IPS-18a (cell line): ENCODE data around the gene CDH4.

ENCODE experiments used
- H3K27ac ChIP-seq: one replicate; pipeline ENCODE4 v1.5.1; 2013; ENCODE audit warnings: low read length
- H3K27me3 ChIP-seq: one replicate; pipeline ENCODE4 v1.6.1; 2013; ENCODE audit warnings: mild to moderate bottlenecking, low read length; ENCODE audit not compliant: control insufficient read depth, insufficient read depth
- H3K36me3 ChIP-seq: one replicate; pipeline ENCODE4 v1.6.1; 2013; ENCODE audit warnings: low read depth, low read length; ENCODE audit not compliant: control insufficient read depth
- H3K4me1 ChIP-seq: one replicate; pipeline ENCODE4 v1.6.1; 2013; ENCODE audit warnings: low read depth, low read length; ENCODE audit not compliant: control insufficient read depth
- H3K4me3 ChIP-seq: one replicate; pipeline ENCODE4 v1.5.1; 2013; ENCODE audit warnings: low read length
- H3K9ac ChIP-seq: one replicate; pipeline ENCODE4 v1.6.1; 2013; ENCODE audit warnings: mild to moderate bottlenecking, low read length, moderate library complexity
- H3K9me3 ChIP-seq: one replicate; pipeline ENCODE4 v1.6.1; 2013; ENCODE audit warnings: low read depth, low read length; ENCODE audit not compliant: control insufficient read depth

The CDH4 gene

GRCh38 chr20:61366914-61367313 lies 114.9 kb downstream of the CDH4 start:
- Histone ChIP-seq H3K9me3 (no peaks in the 10 kb centered on the region), H3K4me3 (no peak overlapping the region), H3K9ac (no peak overlapping the region), H3K27ac (no peak overlapping the region), H3K36me3 (no peaks in the 10 kb centered on the region), H3K4me1 (no peaks in the 10 kb centered on the region), H3K27me3 (peaks cover 6% of the 10 kb centered on the region)

GRCh38 chr20:61369731-61370520 lies 117.9 kb downstream of the CDH4 start:
- Histone ChIP-seq H3K4me3 (no peak overlapping the region), H3K9me3 (no peaks in the 10 kb centered on the region), H3K4me1 (no peaks in the 10 kb centered on the region), H3K36me3 (no peaks in the 10 kb centered on the region), H3K27ac (no peak overlapping the region), H3K9ac (no peak overlapping the region), H3K27me3 (no peaks in the 10 kb centered on the region)

GRCh38 chr20:61370841-61371303 lies 118.8 kb downstream of the CDH4 start:
- H3K4me3 ChIP-seq, result no peak overlapping the region
- H3K36me3 ChIP-seq, result no peaks in the 10 kb centered on the region
- no peak overlapping the region for H3K9ac ChIP-seq
- peaks cover 4% of the 10 kb centered on the region for H3K9me3 ChIP-seq
- no peaks in the 10 kb centered on the region for H3K4me1 ChIP-seq
- H3K27me3 ChIP-seq, result no peaks in the 10 kb centered on the region
- no peak overlapping the region for H3K27ac ChIP-seq

- Histone ChIP-seq H3K4me1 (no peaks in the 10 kb centered on the region), H3K27me3 (no peaks in the 10 kb centered on the region), H3K9me3 (peaks cover 4% of the 10 kb centered on the region), H3K9ac (no peak overlapping the region), H3K4me3 (no peak overlapping the region), H3K36me3 (no peaks in the 10 kb centered on the region), H3K27ac (no peak overlapping the region)
Measured at GRCh38 chr20:61371501-61372136, 119.6 kb downstream of the CDH4 start.

GRCh38 chr20:61372137-61373054 lies 120.3 kb downstream of the CDH4 start:
- no peaks in the 10 kb centered on the region for H3K36me3 ChIP-seq
- H3K27ac ChIP-seq, result no peak overlapping the region
- no peaks in the 10 kb centered on the region for H3K4me1 ChIP-seq
- H3K4me3 ChIP-seq, result no peak overlapping the region
- H3K9me3 ChIP-seq, result peaks cover 4% of the 10 kb centered on the region
- H3K9ac ChIP-seq, result no peak overlapping the region
- no peaks in the 10 kb centered on the region for H3K27me3 ChIP-seq

- H3K4me3 ChIP-seq, result no peak overlapping the region
- H3K27me3 ChIP-seq, result no peaks in the 10 kb centered on the region
- no peak overlapping the region for H3K27ac ChIP-seq
- peaks cover 4% of the 10 kb centered on the region for H3K9me3 ChIP-seq
- no peaks in the 10 kb centered on the region for H3K4me1 ChIP-seq
- H3K9ac ChIP-seq, result no peak overlapping the region
- H3K36me3 ChIP-seq, result no peaks in the 10 kb centered on the region
Measured at GRCh38 chr20:61373055-61373399, 121.0 kb downstream of the CDH4 start.

GRCh38 chr20:61373956-61374545 lies 122.0 kb downstream of the CDH4 start:
- Histone ChIP-seq H3K9ac (no peak overlapping the region), H3K9me3 (peaks cover 4% of the 10 kb centered on the region), H3K27me3 (no peaks in the 10 kb centered on the region), H3K4me1 (peaks cover under 1% of the 10 kb centered on the region), H3K36me3 (no peaks in the 10 kb centered on the region), H3K4me3 (no peak overlapping the region), H3K27ac (no peak overlapping the region)

- Histone ChIP-seq H3K36me3 (no peaks in the 10 kb centered on the region), H3K27me3 (no peaks in the 10 kb centered on the region), H3K4me3 (no peak overlapping the region), H3K9me3 (peaks cover 4% of the 10 kb centered on the region), H3K9ac (no peak overlapping the region), H3K27ac (no peak overlapping the region), H3K4me1 (peaks cover 12% of the 10 kb centered on the region)
Measured at GRCh38 chr20:61376541-61377240, 124.6 kb downstream of the CDH4 start.

- H3K36me3 ChIP-seq, result no peaks in the 10 kb centered on the region
- peaks cover 12% of the 10 kb centered on the region for H3K4me1 ChIP-seq
- H3K27ac ChIP-seq, result no peak overlapping the region
- H3K9ac ChIP-seq, result no peak overlapping the region
- H3K4me3 ChIP-seq, result no peak overlapping the region
- H3K27me3 ChIP-seq, result no peaks in the 10 kb centered on the region
- H3K9me3 ChIP-seq, result peaks cover 4% of the 10 kb centered on the region
Measured at GRCh38 chr20:61378694-61379355, 126.8 kb downstream of the CDH4 start.

GRCh38 chr20:61379898-61380544 lies 128.0 kb downstream of the CDH4 start:
- H3K4me3 ChIP-seq, result no peak overlapping the region
- H3K36me3 ChIP-seq, result no peaks in the 10 kb centered on the region
- no peaks in the 10 kb centered on the region for H3K27me3 ChIP-seq
- H3K4me1 ChIP-seq, result peaks cover 12% of the 10 kb centered on the region
- H3K27ac ChIP-seq, result no peak overlapping the region
- H3K9ac ChIP-seq, result no peak overlapping the region
- peaks cover 4% of the 10 kb centered on the region for H3K9me3 ChIP-seq
